ENCODE data around the gene MMGT1.
"Not testable (repeated sequence)": the region's sequence is repeated elsewhere in the genome, so short reads cannot be mapped to it uniquely, and the experiment has no call there.

The MMGT1 gene

DNA sequence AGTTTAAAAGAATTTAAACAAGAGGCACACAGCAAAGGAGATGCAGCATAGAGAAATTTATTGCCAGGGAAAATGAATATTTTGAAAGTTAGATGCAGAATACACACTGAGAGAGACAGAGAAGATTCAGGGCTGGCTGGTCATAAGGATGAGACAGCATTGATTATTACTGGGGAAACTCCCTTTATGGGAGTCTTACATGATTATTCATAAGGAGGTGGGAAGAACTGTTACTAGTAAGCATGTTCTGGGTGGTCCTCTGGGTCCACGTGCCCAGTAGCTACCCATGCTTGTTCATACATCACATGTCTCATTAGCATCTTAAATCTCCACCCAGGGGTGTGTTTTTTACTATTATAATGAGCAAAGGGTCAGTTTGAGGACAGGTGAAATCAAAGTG lies 53.3 kb downstream of the MMGT1 start:
- DNase-seq: not testable (repeated sequence)

- no peak for DNase-seq
These were observed 59.4 kb downstream of the MMGT1 start for GRCh38 chrX:135914404-135914803.
